ENCODE data around the gene FABP2. TPM values are rescaled to one million over a fixed set of nuclear protein-coding genes. Genes with fewer than 3 reads are reported as not detected.

FABP2 gene
- total and polyA plus RNA-seq, 2 experiments from 2014 or later: not detected

DNA sequence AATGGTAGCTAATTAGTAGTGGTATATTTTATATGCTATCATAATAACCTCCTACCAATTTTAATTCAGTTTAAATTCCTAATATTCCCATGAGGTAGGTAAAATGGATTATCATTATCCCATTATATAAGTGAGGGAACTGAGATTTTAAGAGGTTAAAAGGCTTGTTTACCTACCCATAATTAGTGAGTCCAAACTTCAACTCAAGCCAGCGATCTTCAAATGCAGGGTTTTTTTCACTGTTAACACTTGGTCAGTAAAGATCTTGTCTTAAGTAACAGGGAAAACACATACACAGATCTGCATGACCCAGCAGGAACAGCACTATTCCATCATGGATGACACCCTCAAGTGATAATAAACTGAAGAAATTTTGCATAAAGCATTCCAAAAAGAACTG is 31.3 kb downstream of the FABP2 start:
- no peak overlapping the region for H3K27ac ChIP-seq (ENCODE audit: low read depth)
- no peak for ATAC-seq
- no peaks in the 10 kb centered on the region for H3K4me1 Mint-ChIP-seq
- TF ChIP-seq ZNF331 (CRISPR knock-in tag; IDR thresholded peaks at IDR 0.05; ENCODE audit: low read depth): no peak
- no peak for TF ChIP-seq STAT1 (IDR thresholded peaks at IDR 0.05; ENCODE audit: unreplicated experiment)
- TF ChIP-seq, protein P1, sequence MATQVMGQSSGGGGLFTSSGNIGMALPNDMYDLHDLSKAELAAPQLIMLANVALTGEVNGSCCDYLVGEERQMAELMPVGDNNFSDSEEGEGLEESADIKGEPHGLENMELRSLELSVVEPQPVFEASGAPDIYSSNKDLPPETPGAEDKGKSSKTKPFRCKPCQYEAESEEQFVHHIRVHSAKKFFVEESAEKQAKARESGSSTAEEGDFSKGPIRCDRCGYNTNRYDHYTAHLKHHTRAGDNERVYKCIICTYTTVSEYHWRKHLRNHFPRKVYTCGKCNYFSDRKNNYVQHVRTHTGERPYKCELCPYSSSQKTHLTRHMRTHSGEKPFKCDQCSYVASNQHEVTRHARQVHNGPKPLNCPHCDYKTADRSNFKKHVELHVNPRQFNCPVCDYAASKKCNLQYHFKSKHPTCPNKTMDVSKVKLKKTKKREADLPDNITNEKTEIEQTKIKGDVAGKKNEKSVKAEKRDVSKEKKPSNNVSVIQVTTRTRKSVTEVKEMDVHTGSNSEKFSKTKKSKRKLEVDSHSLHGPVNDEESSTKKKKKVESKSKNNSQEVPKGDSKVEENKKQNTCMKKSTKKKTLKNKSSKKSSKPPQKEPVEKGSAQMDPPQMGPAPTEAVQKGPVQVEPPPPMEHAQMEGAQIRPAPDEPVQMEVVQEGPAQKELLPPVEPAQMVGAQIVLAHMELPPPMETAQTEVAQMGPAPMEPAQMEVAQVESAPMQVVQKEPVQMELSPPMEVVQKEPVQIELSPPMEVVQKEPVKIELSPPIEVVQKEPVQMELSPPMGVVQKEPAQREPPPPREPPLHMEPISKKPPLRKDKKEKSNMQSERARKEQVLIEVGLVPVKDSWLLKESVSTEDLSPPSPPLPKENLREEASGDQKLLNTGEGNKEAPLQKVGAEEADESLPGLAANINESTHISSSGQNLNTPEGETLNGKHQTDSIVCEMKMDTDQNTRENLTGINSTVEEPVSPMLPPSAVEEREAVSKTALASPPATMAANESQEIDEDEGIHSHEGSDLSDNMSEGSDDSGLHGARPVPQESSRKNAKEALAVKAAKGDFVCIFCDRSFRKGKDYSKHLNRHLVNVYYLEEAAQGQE (IDR thresholded peaks at IDR 0.05; ENCODE audit: unreplicated experiment): no peak
- TF ChIP-seq JUNB (IDR thresholded peaks at IDR 0.05; ENCODE audit: unreplicated experiment): no peak
- TF ChIP-seq, protein P2, sequence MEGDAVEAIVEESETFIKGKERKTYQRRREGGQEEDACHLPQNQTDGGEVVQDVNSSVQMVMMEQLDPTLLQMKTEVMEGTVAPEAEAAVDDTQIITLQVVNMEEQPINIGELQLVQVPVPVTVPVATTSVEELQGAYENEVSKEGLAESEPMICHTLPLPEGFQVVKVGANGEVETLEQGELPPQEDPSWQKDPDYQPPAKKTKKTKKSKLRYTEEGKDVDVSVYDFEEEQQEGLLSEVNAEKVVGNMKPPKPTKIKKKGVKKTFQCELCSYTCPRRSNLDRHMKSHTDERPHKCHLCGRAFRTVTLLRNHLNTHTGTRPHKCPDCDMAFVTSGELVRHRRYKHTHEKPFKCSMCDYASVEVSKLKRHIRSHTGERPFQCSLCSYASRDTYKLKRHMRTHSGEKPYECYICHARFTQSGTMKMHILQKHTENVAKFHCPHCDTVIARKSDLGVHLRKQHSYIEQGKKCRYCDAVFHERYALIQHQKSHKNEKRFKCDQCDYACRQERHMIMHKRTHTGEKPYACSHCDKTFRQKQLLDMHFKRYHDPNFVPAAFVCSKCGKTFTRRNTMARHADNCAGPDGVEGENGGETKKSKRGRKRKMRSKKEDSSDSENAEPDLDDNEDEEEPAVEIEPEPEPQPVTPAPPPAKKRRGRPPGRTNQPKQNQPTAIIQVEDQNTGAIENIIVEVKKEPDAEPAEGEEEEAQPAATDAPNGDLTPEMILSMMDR (conservative IDR thresholded peaks at IDR 0.05; ENCODE audit: low read depth in 2 of 2): no peak
- no peak for TF ChIP-seq ZNF114 (CRISPR knock-in tag; IDR thresholded peaks at IDR 0.05)
- no peak for TF ChIP-seq EZH2 (IDR thresholded peaks at IDR 0.05; ENCODE audit: low read depth, unreplicated experiment)
- TF ChIP-seq POLR2AphosphoS5 (IDR thresholded peaks at IDR 0.05; ENCODE audit: low read depth): no peak
- TF ChIP-seq EZH2phosphoT487 (IDR thresholded peaks at IDR 0.05; ENCODE audit: unreplicated experiment): no peak
- no peak for TF ChIP-seq NANOG (IDR thresholded peaks at IDR 0.05; ENCODE audit: borderline replicate concordance)
- TF ChIP-seq, protein P3, sequence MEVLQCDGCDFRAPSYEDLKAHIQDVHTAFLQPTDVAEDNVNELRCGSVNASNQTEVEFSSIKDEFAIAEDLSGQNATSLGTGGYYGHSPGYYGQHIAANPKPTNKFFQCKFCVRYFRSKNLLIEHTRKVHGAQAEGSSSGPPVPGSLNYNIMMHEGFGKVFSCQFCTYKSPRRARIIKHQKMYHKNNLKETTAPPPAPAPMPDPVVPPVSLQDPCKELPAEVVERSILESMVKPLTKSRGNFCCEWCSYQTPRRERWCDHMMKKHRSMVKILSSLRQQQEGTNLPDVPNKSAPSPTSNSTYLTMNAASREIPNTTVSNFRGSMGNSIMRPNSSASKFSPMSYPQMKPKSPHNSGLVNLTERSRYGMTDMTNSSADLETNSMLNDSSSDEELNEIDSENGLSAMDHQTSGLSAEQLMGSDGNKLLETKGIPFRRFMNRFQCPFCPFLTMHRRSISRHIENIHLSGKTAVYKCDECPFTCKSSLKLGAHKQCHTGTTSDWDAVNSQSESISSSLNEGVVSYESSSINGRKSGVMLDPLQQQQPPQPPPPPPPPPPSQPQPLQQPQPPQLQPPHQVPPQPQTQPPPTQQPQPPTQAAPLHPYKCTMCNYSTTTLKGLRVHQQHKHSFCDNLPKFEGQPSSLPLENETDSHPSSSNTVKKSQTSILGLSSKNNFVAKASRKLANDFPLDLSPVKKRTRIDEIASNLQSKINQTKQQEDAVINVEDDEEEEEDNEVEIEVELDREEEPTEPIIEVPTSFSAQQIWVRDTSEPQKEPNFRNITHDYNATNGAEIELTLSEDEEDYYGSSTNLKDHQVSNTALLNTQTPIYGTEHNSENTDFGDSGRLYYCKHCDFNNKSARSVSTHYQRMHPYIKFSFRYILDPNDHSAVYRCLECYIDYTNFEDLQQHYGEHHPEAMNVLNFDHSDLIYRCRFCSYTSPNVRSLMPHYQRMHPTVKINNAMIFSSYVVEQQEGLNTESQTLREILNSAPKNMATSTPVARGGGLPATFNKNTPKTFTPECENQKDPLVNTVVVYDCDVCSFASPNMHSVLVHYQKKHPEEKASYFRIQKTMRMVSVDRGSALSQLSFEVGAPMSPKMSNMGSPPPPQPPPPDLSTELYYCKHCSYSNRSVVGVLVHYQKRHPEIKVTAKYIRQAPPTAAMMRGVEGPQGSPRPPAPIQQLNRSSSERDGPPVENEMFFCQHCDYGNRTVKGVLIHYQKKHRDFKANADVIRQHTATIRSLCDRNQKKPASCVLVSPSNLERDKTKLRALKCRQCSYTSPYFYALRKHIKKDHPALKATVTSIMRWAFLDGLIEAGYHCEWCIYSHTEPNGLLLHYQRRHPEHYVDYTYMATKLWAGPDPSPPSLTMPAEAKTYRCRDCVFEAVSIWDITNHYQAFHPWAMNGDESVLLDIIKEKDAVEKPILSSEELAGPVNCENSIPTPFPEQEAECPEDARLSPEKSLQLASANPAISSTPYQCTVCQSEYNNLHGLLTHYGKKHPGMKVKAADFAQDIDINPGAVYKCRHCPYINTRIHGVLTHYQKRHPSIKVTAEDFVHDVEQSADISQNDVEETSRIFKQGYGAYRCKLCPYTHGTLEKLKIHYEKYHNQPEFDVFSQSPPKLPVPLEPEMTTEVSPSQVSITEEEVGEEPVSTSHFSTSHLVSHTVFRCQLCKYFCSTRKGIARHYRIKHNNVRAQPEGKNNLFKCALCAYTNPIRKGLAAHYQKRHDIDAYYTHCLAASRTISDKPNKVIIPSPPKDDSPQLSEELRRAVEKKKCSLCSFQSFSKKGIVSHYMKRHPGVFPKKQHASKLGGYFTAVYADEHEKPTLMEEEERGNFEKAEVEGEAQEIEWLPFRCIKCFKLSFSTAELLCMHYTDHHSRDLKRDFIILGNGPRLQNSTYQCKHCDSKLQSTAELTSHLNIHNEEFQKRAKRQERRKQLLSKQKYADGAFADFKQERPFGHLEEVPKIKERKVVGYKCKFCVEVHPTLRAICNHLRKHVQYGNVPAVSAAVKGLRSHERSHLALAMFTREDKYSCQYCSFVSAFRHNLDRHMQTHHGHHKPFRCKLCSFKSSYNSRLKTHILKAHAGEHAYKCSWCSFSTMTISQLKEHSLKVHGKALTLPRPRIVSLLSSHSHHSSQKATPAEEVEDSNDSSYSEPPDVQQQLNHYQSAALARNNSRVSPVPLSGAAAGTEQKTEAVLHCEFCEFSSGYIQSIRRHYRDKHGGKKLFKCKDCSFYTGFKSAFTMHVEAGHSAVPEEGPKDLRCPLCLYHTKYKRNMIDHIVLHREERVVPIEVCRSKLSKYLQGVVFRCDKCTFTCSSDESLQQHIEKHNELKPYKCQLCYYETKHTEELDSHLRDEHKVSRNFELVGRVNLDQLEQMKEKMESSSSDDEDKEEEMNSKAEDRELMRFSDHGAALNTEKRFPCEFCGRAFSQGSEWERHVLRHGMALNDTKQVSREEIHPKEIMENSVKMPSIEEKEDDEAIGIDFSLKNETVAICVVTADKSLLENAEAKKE (CRISPR knock-in tag; IDR thresholded peaks at IDR 0.05): no peak
- TF ChIP-seq, protein P4, sequence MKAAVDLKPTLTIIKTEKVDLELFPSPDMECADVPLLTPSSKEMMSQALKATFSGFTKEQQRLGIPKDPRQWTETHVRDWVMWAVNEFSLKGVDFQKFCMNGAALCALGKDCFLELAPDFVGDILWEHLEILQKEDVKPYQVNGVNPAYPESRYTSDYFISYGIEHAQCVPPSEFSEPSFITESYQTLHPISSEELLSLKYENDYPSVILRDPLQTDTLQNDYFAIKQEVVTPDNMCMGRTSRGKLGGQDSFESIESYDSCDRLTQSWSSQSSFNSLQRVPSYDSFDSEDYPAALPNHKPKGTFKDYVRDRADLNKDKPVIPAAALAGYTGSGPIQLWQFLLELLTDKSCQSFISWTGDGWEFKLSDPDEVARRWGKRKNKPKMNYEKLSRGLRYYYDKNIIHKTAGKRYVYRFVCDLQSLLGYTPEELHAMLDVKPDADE (IDR thresholded peaks at IDR 0.05): no peak
- no peak for TF ChIP-seq CREB1 (CRISPR knock-in tag; IDR thresholded peaks at IDR 0.05; ENCODE audit: low read depth)
- no peaks in the 10 kb centered on the region for H3K27me3 ChIP-seq (ENCODE audit: insufficient read depth)
- peaks cover 6% of the 10 kb centered on the region; the same call in 1 of the 3 replicates for H3K36me3 Mint-ChIP-seq (ENCODE audit: low read depth)
- H3K79me2 ChIP-seq (replicated peaks; ENCODE audit: insufficient read depth): no peaks in the 10 kb centered on the region
- H3K4me2 ChIP-seq: no peak overlapping the region
- H3K9me2 ChIP-seq (ENCODE audit: insufficient read depth): no peaks in the 10 kb centered on the region
- no peaks in the 10 kb centered on the region for H3K36me3 ChIP-seq (ENCODE audit: insufficient read depth)
- no peaks in the 10 kb centered on the region for H3F3A ChIP-seq (replicated peaks; ENCODE audit: low read depth)
- no peak overlapping the region for H3K27ac Mint-ChIP-seq
- no peak overlapping the region for H3K4me3 Mint-ChIP-seq
- H4K20me1 ChIP-seq (replicated peaks; ENCODE audit: insufficient read depth): no peaks in the 10 kb centered on the region
- no peak overlapping the region for H3K4me3 ChIP-seq
- H3K9me3 Mint-ChIP-seq: no peaks in the 10 kb centered on the region
- H3K27me3 Mint-ChIP-seq (ENCODE audit: insufficient read depth, low read depth, poor library complexity): no peaks in the 10 kb centered on the region
- DNase-seq (ENCODE audit: low spot score): no peak
- no peak overlapping the region for H2AFZ ChIP-seq
- no peaks in the 10 kb centered on the region for H3K4me1 ChIP-seq (ENCODE audit: insufficient read depth)
